HG03280 (cell line): ENCODE data around the gene LHX6.

Experiments used
- ATAC-seq: cut with Tn5 transposase; IDR thresholded peaks from one replicate; pipeline ENCODE4 v1.9.1; 2021; ENCODE audit warnings: mild to moderate bottlenecking, moderate library complexity; ENCODE audit not compliant: unreplicated experiment

Gene LHX6

DNA sequence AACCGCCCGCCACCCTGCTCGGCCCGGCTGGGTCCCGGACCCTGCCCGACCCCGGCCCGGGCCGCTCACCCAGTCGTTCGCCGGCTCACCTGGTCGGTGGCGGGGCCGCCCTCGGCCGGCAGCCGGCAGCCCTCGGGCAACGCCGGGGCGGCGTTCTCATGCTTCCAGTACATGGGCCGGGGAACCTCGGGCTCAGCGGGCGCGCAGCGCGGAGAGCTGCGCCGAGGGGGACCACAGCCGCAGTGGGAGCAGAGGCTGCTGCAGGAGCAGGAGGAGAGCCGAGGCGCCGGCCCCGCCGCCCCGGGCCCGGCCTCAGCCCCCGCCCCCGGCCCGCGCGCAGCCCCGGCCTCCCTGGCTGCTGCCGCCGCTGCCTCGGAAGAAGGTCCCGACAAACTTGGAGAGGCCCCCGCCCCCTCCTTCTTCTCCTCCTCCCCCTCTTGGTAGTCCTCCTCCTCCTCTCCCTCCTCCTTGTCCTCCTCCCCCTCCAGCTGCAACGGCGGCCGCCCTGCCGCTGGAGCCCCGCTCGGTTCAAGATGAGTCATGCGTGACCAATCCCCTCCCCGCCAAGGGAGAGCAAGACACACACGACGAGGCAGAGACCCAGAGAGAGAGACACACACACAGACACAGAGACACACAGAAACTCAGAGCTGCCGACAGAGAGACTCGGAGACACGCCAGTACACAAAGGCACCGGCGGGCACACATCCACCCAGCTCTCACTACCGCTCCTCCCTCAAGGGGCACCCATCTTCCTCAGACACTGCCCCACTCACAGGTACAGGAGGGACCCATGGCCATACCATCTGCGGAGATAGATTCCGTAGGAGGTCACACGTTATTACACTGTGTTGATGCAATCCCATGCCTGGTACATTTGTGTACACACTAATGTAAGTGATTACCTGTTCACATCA, at the start of gene LHX6:
Gene LHX6, minus strand, starts transcription at position 390 of the 917 bp plus-strand sequence. Its CDS starts 217 bp downstream, at position 173.
- ATAC-seq, result no peak

DNA sequence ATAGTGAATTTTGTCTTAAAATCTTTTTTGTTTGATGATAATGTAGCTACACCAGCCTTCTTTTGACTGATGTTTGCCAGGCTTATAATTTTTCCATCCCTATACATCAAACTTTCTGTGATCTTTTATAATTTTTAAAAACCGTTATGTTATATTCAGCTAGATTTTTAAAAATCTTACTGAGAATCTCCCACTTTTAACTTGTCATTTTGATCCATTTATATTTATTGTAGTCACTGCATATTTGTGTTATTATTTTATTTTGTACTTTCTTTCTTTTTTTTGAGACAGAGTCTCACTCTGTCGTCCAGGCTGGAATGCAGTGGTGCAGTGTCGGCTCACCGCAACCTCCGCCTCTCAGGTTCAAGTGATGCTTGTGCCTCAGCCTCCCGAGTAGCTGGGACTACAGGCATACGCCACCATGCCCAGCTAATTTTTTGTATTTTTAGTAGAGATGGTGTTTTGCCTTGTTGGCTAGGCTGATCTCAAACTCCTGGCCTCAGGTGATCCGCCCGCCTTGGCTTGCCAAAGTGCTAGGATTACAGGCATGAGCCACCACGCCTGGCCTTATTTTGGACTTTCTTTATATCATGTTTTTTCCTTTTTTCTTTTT, 48.6 kb upstream of the LHX6 start:
- no peak for ATAC-seq

DNA sequence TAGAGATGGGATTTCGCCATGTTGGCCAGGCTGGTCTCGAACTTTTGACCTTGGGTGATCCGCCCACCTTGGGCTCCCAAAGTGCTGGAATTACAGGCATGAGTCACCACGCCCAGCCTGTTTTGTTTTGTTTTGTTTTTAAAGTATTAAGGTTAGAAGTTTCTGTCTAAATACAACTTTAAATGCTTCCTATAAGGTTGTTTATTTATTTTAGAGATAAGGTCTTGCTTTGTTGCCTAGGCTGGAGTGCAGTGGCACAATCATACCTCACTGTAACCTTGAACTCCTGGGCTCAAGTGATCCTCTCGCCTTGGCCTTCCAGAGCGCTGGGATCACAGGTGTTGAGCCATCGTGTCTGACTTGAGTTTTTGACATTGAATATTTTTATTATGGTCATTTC, 47.3 kb upstream of the LHX6 start:
- no peak for ATAC-seq

DNA sequence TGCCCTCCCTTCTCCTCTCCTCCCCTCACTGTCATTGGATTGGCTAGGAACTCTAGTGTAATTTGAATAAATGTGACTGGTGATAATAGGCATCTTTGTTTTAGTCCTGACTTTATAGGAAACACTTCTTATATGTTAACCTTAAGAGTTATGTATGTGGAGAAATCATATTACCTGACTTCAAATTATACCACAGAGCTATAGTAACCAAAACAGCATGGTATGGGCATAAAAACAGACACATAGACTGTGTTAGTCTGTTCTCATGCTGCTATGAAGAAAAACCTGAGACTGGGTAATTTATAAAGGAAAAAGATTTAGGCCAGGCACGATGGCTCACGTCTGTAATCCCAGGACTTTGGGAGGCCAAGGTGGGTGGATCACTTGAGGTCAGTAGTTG, 45.3 kb upstream of the LHX6 start:
- no peak for ATAC-seq

DNA sequence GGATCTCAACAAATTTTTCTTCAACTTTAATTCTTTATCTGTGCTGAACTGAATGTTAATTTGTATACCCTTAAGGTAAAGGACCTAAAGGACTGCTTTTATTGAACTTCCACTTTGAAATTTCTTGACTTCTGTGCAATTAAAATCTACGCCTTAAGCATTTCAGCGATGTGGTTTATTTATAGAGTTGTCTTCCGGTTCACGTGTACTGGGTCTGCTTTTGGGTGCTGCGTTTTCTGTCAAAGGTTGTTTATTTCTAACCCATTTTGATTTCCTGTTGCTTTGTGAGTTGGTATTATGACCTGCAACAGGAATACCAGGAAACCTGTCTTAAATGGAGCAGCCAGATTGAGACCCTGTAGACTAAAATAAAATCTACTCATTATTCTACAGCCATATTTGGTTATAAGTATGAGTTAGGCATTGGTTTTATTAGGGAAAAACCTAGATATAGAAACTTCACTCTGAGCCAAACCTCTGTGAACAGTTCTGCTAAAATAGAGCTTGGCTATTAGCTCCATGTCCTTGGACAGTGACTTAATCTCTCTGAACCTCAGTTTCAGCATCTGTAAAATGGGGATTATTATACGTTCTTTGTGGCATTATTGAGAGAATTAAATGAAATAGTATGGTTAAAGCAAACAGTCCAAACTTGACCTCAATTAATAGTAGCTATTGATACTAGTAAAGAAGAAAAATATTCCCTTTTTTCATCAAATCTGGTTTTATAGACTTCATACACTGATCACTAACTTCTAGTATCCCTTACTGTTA, 39.5 kb upstream of the LHX6 start:
- ATAC-seq, result no peak

DNA sequence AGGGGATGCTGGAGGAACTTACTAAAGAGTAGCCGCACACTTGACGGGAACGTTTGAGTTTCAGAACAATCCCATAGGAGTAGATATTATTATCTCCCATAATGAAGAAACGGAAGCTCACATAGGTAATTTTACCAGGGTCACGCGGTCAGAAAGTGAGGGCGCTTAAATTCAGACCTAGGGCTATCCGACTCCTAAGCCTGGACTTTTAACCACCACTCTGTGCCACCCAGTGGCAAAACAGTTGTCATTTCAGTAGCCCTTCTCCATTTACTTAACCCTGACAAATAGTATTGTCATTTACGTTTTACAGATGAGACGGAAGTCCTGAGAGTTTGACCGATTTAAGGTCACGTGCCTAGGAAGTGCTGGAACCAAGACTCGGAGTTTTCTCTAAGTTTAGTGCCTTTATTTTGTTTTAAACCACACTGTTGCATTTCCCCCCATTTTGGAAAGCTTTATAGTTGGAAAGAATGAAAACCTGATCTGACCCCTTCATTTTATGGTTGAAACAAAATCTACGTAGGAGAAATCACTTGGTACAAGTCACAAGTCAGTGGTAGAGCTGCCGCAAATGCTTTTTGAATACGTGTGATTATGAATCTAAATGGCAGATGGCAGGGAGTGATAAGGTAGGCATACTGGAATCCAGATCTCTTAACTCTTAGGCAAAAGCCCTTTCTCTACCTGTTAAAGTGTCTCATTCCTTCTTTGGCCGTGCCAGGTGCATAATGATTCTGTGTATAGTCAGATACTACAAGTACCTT, 36.6 kb upstream of the LHX6 start:
- ATAC-seq, result peak; percentile 30

DNA sequence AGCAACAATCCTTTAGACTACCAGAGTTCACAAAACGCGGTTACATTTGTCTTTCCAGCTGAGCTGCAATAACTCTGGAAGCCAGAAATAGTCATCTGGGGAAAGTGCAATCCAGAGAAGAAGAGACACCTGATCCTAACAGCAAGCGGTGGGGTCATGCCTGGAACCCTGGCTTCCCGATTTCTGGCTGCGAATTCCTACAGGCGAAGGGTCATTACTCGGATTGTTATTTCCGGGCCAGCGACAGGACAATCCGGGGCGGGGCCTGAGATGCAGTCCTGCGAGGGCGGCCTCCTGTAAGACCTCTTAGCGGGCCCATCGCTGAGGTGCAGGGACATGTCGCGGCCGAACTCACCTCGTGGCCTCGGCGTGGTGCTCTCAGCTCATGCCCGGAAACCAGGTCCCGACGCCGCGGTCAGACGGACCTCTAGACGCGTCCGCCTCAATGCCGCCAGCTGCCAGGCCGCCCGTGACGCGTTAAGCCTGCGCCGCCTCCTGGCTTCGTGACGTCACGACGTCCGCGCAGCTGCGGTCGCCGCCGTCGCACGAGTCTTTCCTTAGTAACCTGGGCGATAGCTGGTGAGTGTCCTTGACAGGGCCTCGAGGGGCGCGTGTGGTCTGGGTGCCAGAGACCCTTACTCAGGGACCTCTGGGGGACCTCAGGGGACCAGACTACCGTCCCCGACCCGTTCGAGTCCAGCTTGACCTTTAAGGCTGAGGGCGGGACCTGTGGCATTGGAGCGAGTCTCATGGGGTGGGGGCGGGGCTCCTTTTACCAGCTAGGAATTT, 35.8 kb upstream of the LHX6 start, which contains the start of the genes MRRF and RBM18:
Gene MRRF, plus strand, starts transcription at position 523 of the 789 bp plus-strand sequence. CDS start 6,010 bp downstream, outside the sequence.
Gene RBM18, minus strand, starts transcription at position 481 of the 789 bp plus-strand sequence. CDS start 3,348 bp downstream, outside the sequence.
- peak; percentile 86 for ATAC-seq

DNA sequence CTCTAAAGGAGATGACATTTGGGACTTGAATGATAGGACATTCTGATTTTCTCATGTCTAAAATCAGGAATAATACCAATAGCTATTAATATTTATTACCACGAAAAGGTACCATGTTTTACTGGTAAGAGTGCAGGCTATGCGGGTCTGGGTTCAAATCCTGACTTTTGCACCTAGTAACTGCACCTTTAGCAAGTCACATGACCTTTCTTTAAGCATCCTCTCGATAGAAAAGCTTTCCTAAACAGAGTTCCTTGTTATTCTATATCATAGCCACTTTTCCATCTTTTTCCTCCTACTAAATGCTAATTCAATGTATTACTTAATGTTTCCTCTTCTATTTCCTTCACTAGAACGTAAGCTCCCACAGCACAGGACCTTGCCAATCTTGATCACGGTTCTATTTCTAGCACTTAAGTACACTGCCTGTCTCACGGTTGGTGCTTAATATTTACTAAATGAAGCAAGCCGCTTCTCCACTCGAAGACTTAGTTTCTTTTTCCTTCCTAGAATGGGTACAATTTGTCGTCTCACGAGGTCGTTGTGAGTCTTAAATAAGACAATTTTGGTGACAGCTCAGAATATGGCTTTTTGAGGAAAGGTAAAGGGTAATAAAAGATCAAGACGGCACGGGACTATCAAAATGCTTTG, 35.1 kb upstream of the LHX6 start:
- no peak for ATAC-seq

DNA sequence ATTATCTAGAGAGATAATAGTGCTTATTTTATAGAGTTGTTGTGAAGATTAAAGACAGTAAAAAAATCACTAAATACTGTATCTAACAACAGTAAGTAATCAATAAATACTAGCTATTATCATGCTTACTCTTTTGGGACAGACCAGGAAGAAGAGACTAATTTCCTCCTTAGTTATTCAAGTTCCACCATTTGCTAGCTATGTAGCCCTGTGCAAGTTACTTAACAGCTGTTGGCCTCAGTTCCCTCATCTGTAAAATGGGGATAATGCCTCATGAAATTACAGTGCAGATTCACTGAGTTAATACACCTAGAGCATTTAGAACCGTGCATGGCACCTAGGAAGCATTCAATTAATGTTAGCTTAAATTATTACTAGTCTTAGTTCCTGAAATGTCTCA, 33.3 kb upstream of the LHX6 start:
- ATAC-seq, result no peak

DNA sequence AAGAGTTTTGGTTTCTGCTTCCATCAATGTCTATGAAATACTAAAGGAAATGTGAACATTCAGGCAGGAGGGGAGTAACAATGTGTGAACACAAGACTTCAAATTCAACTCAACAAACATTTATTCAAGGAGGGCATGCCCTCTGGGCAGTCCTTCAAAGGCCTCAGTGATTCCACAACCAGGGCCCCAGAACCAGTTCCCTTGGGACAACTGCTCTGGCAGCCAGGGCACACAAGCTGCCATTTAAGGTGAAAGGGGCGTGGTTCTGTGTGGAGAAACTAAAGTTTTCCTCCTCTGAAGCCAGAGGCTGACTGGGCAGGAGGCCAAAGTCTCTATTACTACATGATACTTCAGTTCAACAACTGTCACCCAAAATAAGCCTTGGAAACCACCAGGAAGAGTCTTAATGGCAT, 32.7 kb upstream of the LHX6 start:
- no peak for ATAC-seq

DNA sequence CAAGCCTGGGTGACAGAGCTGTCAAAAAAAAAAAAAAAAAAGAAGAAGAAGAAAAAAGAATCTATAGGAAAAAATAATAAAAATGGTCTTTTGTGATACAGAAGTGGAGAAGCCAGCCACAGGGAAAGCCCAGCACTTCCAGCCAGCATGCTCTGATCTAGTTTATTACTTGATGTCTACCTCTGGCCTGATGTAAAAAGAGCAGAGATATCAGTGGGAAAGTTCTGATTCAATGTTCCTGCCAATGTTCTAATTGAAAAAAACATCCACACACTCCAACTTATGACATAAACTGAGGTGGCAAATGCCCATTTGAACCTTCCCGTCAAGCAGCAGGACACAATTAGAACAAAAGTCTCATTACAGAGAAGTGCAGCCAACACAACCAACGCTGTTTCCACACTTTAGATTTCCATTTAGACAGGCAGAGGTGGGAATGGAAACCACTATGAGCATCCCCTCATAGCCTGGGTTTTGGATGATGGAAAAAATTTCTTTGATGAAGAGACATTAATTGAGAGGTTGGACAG, 30.2 kb upstream of the LHX6 start:
- no peak for ATAC-seq

DNA sequence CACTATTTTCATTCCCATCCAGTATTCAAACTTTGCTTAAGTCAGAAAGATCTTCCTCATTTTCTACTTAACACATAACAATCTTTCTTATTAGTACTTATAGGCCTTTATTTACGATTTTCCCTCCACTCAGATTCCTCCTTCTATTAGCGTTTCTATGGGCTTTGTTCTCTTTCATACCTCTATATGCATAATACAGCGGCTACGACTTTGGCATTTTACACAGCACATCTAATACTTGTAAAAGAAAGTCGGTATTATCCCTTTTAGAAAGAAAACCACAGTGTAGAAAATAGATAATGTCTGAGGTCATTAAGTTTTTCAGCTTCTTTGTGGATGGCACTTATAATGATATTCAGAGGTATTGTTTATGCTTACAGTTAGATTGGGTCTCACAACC, 27.4 kb upstream of the LHX6 start:
- no peak for ATAC-seq

DNA sequence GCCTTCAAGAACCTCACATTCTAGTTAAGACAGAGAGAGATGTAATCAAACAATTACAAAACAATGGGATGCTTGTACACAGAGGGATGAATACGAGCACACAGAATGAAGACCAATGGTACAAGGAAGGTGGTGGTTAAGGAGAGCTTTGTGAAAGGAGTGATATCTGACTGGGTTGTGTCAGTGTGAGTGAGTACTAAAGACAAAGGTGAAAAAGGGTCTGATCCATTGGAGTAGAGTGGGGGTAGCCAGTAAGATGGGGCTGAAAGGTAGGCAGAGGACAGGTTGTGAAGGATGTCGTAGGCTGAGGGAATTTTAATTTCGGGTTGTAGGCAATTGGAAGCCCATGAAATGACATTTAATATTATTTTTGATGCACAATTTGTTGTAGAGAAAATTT, 26.0 kb upstream of the LHX6 start:
- no peak for ATAC-seq

DNA sequence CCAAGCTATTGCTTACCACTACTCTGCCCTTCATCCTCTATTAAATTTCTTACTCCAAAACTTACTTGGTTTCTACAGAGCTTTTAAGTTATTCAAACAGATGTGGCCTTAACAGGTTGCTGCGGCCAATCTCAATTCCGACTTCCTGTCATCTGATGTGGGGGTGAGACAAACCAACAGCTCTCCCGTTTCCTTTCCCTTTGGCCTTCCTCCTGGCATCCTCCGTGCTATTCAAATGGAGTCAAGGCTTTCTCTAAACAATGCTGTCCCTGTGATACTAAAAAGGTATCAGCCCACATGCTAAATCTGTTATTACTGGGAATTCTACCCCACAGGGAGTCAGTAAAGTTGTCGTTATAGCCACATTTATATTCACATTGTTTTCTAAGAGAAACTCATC, 24.0 kb upstream of the LHX6 start:
- ATAC-seq, result no peak

DNA sequence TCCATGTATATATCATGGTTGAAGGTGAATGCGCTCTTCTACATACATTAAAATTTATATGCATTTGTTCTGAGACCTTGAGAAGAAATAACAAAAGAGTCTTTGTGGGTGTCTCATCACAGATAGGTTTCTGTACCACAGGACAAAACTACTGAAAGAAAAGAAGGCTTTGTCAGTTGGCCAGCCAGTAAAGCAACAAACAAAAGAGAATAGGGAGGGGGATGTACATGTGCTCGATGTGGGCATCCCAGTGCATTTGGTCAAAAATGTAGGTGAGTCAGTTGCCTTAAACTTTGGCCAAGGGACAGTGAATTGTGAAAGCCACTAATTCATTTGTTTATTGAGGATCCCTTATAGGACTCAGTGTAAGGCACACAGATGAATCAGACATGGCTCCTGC, 22.6 kb upstream of the LHX6 start:
- ATAC-seq, result no peak

DNA sequence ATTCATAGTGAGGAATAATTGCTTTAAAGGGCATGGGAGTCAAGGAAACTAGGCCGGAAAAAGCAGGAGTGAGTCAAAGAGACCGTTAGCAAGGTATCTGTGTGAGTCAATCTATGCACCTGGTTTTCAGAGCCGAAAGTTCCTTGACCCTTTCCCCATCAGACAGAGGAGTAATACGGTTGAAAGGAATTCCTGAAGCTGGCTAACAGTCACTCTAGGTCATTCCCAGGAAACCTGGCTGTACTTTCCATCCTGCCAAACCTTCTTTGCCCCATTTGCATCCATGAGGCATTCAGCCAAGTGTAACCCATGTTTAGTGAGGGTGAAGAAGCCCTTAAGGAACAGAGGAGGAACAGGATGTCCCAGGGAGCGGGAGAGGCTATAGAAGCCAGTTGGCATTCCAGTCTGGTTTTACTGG, 19.7 kb upstream of the LHX6 start:
- no peak for ATAC-seq

DNA sequence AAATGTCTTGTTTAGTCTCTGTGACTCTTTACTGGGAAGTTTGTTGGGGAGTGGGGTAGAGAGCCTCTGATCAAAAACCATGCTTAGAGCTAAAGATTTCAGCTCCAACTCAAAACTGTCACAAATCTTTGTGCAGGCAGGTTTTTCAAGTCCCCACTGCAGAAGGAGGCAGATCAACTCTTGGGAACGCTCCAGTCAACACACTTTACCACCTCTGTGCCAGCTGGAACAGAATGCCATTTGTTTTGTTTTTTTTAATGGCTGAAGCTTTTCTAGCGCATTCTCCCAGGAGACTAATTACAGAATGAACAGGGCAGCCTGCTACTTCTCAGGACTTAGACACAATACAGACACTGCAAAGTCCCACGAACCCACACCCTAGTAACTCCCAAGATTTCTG, 17.9 kb upstream of the LHX6 start:
- no peak for ATAC-seq

DNA sequence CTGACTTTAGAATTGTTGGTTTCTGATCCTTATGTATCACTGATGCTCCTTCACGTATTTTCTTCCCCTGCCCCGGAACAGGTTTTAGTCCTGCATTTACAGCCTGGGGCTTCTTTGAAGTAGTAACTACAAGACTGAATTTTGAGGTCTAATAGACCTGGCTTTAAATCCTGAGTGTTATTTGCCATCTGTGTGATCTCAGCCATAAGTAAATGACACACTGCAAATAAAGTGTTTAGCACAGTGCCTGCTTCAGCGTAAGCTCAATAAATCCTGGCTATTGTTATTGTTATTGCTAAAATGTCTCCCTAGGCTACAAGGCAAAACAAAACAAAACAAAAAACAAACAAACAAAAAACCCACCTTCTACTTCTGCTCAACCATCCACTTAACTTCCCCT, 15.6 kb upstream of the LHX6 start:
- no peak for ATAC-seq

DNA sequence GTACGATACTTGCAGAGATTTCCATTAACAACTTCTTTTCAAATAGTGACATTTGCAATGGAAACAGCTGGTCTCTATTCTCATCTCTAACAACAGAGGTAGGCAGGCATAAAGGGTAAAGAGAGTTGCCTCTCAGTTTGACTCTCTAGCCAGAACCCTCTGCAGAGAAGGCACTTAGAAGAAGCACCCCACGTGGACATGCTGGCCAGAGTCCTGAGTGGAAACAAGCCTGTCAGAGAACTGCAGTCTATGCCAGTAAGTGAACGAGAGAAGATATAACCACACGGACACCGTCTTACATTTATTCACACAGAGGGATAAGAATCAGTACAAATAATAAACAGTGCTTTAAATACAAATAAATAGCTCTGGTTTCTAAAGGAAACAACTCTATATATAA, 11.0 kb upstream of the LHX6 start:
- ATAC-seq, result no peak
